Hepatocyte (in vitro differentiated cells): Measurements from ENCODE around the gene CAP2. TPM values are rescaled to one million over a fixed set of nuclear protein-coding genes. Genes with fewer than 3 reads are reported as not detected.

Experiments used
- DNase-seq: peaks from one replicate; pipeline ENCODE4 v3.0.0-alpha.2; 2016; ENCODE audit warnings: low spot score
- H2AFZ ChIP-seq: fragments of 200-600 bp; sonication (generic); 2 replicates; pipeline ENCODE4 v1.6.0; 2016; ENCODE audit warnings: antibody characterized with exemption, mild to moderate bottlenecking
- H3K27ac ChIP-seq: fragments of 200-600 bp; sonication (generic); 2 replicates; pipeline ENCODE4 v1.5.1; 2016; ENCODE audit warnings: mild to moderate bottlenecking
- H3K27me3 ChIP-seq: fragments of 200-600 bp; sonication (generic); 2 replicates; pipeline ENCODE4 v1.6.1; 2016
- H3K36me3 ChIP-seq: fragments of 200-600 bp; sonication (generic); replicated peaks from 2 replicates; pipeline ENCODE4 v1.5.1; 2016; ENCODE audit warnings: low read depth; ENCODE audit not compliant: insufficient read depth
- H3K4me1 ChIP-seq: fragments of 200-600 bp; sonication (generic); 2 replicates; pipeline ENCODE4 v1.5.1; 2016; ENCODE audit warnings: mild to moderate bottlenecking, moderate library complexity; ENCODE audit not compliant: insufficient read depth
- H3K4me2 ChIP-seq: fragments of 200-600 bp; sonication (generic); 2 replicates; pipeline ENCODE4 v1.6.0; 2016
- H3K4me3 ChIP-seq: fragments of 200-600 bp; sonication (generic); 2 replicates; pipeline ENCODE4 v1.5.1; 2016; ENCODE audit warnings: mild to moderate bottlenecking
- H3K79me2 ChIP-seq: fragments of 200-600 bp; sonication (generic); 2 replicates; pipeline ENCODE4 v1.6.0; 2017; ENCODE audit warnings: mild to moderate bottlenecking
- H3K9me2 ChIP-seq: fragments of 200-600 bp; sonication (generic); replicated peaks from 2 replicates; pipeline ENCODE4 v1.6.0; 2017; ENCODE audit warnings: mild to moderate bottlenecking; ENCODE audit not compliant: insufficient read depth
- H3K9me3 ChIP-seq: fragments of 200-600 bp; sonication (generic); 2 replicates; pipeline ENCODE4 v1.5.1; 2016; ENCODE audit warnings: low read depth, mild to moderate bottlenecking
- H4K20me1 ChIP-seq: fragments of 200-600 bp; sonication (generic); 2 replicates; pipeline ENCODE4 v1.6.0; 2016; ENCODE audit warnings: mild to moderate bottlenecking; ENCODE audit not compliant: insufficient read depth, poor library complexity, severe bottlenecking
- CTCF ChIP-seq: fragments of 200-600 bp; sonication (generic); IDR thresholded peaks from 2 replicates; pipeline ENCODE4 v1.5.1; 2016; ENCODE audit warnings: antibody characterized with exemption, mild to moderate bottlenecking; ENCODE audit not compliant: poor library complexity
- EZH2 ChIP-seq: fragments of 200-600 bp; sonication (generic); IDR thresholded peaks from 2 replicates; pipeline ENCODE4 v1.6.1; 2016; ENCODE audit warnings: antibody characterized with exemption, mild to moderate bottlenecking, borderline replicate concordance
- EZH2phosphoT487 ChIP-seq: fragments of 200-600 bp; sonication (generic); IDR thresholded peaks from one replicate; pipeline ENCODE4 v1.6.1; 2018; ENCODE audit warnings: antibody characterized with exemption, mild to moderate bottlenecking, low read depth, moderate library complexity; ENCODE audit not compliant: unreplicated experiment, severe bottlenecking
- WGBS: methylation state at CpG from one replicate; pipeline ENCODE4 v1.1.6; 2016; ENCODE audit warnings: low lambda C conversion rate; ENCODE audit errors: missing lambda C conversion rate; 5-methylcytosine and 5-hydroxymethylcytosine counted together
- polyA plus RNA-seq: library from polyadenylated mRNA; unstranded; fragments of >200 nt; fragmentation: Nextera tagmentation; extraction: Ambion mirVana; gene quantifications from 2 replicates; pipeline ENCODE4 v1.2.1, GENCODE V29; 2016
- total RNA-seq: library from RNA; depleted of rRNA; stranded (reverse); fragments of >200 nt; gene quantifications from 2 replicates; pipeline ENCODE4 v1.2.3, GENCODE V29; 2014

CAP2 gene
- total and polyA plus RNA-seq, 2 experiments from 2014 or later = 6.5 to 8.7 TPM

GRCh38 chr6:17483391-17484016, 90.1 kb downstream of the CAP2 start:
- Histone ChIP-seq H3K27me3 (no peaks in the 10 kb centered on the region), H4K20me1 (no peaks in the 10 kb centered on the region)
- 95% methylated on average over 11 of the region's 11 CpGs for WGBS

DNA sequence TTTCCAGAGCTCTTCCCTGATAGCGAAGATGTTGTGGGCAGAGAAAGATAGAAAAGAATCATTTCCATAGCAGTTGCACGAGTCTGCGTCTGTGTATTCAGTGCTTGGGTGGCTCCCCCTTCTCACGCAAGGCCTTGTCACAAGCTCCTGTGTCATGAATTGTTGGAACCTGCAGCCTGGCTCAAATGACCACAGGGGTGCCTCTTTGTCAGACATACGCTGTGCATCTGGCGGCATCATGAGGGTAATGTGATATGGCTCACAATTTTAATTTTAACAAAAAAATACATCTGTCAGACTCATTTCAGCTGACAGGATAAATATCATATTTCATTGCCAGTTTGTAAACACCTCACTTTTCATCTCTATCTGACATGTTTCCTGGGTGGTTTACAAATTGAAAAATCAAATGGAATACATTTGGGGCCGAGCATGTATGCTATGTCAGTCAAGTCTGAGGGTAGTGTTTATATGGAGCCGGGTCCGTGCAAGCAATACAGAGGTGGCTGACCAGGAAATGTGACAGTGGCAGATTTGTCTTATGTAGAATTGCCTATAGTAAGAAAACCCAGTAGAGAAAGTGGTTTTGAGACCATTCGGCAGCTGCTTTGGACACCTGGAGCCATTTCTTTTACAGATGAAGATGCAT, 90.9 kb downstream of the CAP2 start:
- DNase-seq = no peak
- no peak overlapping the region for H3K27ac ChIP-seq
- H3K4me2 ChIP-seq = no peak overlapping the region
- no peak overlapping the region for H3K4me3 ChIP-seq
- no peaks in the 10 kb centered on the region for H3K27me3 ChIP-seq
- no peak for TF ChIP-seq CTCF
- no peak for TF ChIP-seq EZH2
- no peak for TF ChIP-seq EZH2phosphoT487
- no peaks in the 10 kb centered on the region for H3K4me1 ChIP-seq
- H2AFZ ChIP-seq = no peak overlapping the region
- H3K79me2 ChIP-seq = no peaks in the 10 kb centered on the region
- WGBS = 75% methylated on average over 10 of the region's 10 CpGs
- H3K9me3 ChIP-seq = no peaks in the 10 kb centered on the region
- H4K20me1 ChIP-seq = no peaks in the 10 kb centered on the region
- H3K9me2 ChIP-seq = no peaks in the 10 kb centered on the region
- H3K36me3 ChIP-seq = no peaks in the 10 kb centered on the region

More at GRCh38 chr6:17483391-17484016, 90.1 kb downstream of the CAP2 start:
- H3K9me2 ChIP-seq = no peaks in the 10 kb centered on the region
- TF ChIP-seq CTCF (no peak), EZH2phosphoT487 (no peak), EZH2 (no peak)
- no peaks in the 10 kb centered on the region for H3K4me1 ChIP-seq
- no peaks in the 10 kb centered on the region for H3K9me3 ChIP-seq
- no peak overlapping the region for H2AFZ ChIP-seq
- no peaks in the 10 kb centered on the region for H3K36me3 ChIP-seq
- H3K4me3 ChIP-seq = no peak overlapping the region
- H3K79me2 ChIP-seq = no peaks in the 10 kb centered on the region
- DNase-seq = no peak
- H3K4me2 ChIP-seq = no peak overlapping the region
- no peak overlapping the region for H3K27ac ChIP-seq

DNA sequence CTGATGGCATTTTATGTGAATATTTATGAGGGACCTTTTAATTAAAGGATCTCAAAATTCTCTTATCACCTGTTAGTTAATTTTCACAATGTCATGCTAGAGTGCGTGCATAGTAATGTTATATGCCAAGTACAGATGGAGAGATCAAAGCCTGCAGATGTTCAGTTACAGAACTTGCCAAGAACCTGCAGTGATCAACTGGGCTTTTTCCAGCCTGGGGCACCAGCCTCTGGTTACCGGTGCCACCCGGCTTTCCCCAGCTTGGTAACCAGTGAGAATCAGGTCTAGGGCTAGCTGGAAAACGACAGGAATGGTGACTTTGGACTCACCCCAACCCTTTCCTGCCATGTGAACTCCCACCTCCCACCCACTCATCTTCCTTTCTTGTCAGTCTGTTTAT, 91.8 kb downstream of the CAP2 start:
- Histone ChIP-seq H3K9me2 (no peaks in the 10 kb centered on the region), H3K27me3 (no peaks in the 10 kb centered on the region), H3K9me3 (no peaks in the 10 kb centered on the region), H3K36me3 (no peaks in the 10 kb centered on the region), H3K4me3 (no peak overlapping the region), H3K4me2 (no peak overlapping the region), H3K27ac (no peak overlapping the region), H3K4me1 (no peaks in the 10 kb centered on the region), H3K79me2 (no peaks in the 10 kb centered on the region), H4K20me1 (no peaks in the 10 kb centered on the region), H2AFZ (no peak overlapping the region)
- WGBS = 84% methylated on average over 4 of the region's 4 CpGs
- TF ChIP-seq CTCF = no peak
- TF ChIP-seq EZH2 = no peak
- no peak for TF ChIP-seq EZH2phosphoT487
- no peak for DNase-seq
